A673 (cell line): Measurements from ENCODE around the gene HERC3. TPM values are rescaled to one million over a fixed set of nuclear protein-coding genes. Genes with fewer than 3 reads are reported as not detected.

Experiments
- BruUV-seq: library from RNA; stranded (reverse); fragments of 400-500 nt; replicated peaks from 2 replicates; lab custom pipeline; 2021; lab: Mats Ljungman, UMichigan
- CTCF ChIA-PET: fragments of 300-600 bp; sonication (Branson Sonifier 250); formaldehyde crosslinking; loops from one replicate; lab custom pipeline; 2022; ENCODE audit warnings: antibody characterized with exemption; lab: Charles Lee
- POLR2A ChIA-PET: fragments of 300-600 bp; sonication (Branson Sonifier 250); formaldehyde crosslinking; loops from one replicate; lab custom pipeline; 2022; ENCODE audit warnings: antibody characterized with exemption; ENCODE audit not compliant: low non-redundant PET; lab: Charles Lee
- DNase-seq: peaks from one replicate; pipeline ENCODE4 v3.0.0-alpha.2; 2015; ENCODE audit warnings: low spot score
- H3K27ac ChIP-seq: fragments of 200-600 bp; sonication (generic); 2 replicates; pipeline ENCODE4 v1.5.1; 2016; ENCODE audit warnings: mixed run types, low read depth, mild to moderate bottlenecking, mixed read lengths, antibody characterized with exemption, low read length; ENCODE audit not compliant: poor library complexity, severe bottlenecking
- H3K27me3 ChIP-seq: fragments of 200-600 bp; sonication (generic); replicated peaks from 2 replicates; pipeline ENCODE4 v1.6.1; 2017; ENCODE audit warnings: mixed run types, low read depth, mild to moderate bottlenecking, mixed read lengths, antibody characterized with exemption, low read length; ENCODE audit not compliant: insufficient read depth, poor library complexity
- H3K36me3 ChIP-seq: fragments of 200-600 bp; sonication (generic); 2 replicates; pipeline ENCODE4 v1.6.1; 2016; ENCODE audit warnings: mixed run types, mild to moderate bottlenecking, mixed read lengths, antibody characterized with exemption, low read length; ENCODE audit not compliant: insufficient read depth, poor library complexity, severe bottlenecking
- H3K4me1 ChIP-seq: fragments of 200-600 bp; sonication (generic); 2 replicates; pipeline ENCODE4 v1.6.1; 2017; ENCODE audit warnings: mixed run types, mild to moderate bottlenecking, mixed read lengths, antibody characterized with exemption, low read length; ENCODE audit not compliant: insufficient read depth, poor library complexity, severe bottlenecking
- H3K4me3 ChIP-seq: fragments of 200-600 bp; sonication (generic); 2 replicates; pipeline ENCODE4 v1.5.1; 2016; ENCODE audit warnings: low read depth, mixed run types, mild to moderate bottlenecking, mixed read lengths, low read length; ENCODE audit not compliant: poor library complexity, severe bottlenecking
- H3K9me3 ChIP-seq: fragments of 200-600 bp; sonication (generic); 2 replicates; pipeline ENCODE4 v1.6.1; 2016; ENCODE audit warnings: mixed run types, low read depth, mild to moderate bottlenecking, mixed read lengths, antibody characterized with exemption, low read length; ENCODE audit not compliant: poor library complexity, severe bottlenecking
- CTCF ChIP-seq: fragments of 300-800, 200-600 bp; sonication (generic); conservative IDR thresholded peaks from 2 replicates; pipeline ENCODE4 v1.5.1; 2017; ENCODE audit warnings: low read depth, mild to moderate bottlenecking, antibody characterized with exemption, low read length, moderate library complexity, mixed read lengths
- EZH2 ChIP-seq: fragments of 200-600 bp; sonication (generic); IDR thresholded peaks from 2 replicates; pipeline ENCODE4 v1.6.1; 2017; ENCODE audit warnings: borderline replicate concordance, low read depth, mild to moderate bottlenecking, mixed read lengths, antibody characterized with exemption, low read length; ENCODE audit not compliant: poor library complexity, severe bottlenecking
- intact Hi-C: fragments of 100-400 bp; cut with micrococcal nuclease; formaldehyde crosslinking; loops from one replicate; pipeline ENCODE4 v1.10.0; 2022; ENCODE audit not compliant: unreplicated experiment
- total RNA-seq: library from RNA; stranded (reverse); gene quantifications from 2 replicates; pipeline ENCODE4 v1.2.3, GENCODE V29; 2021

Gene HERC3
- total RNA-seq, 1 experiment from 2014 or later = 0.71 TPM

DNA sequence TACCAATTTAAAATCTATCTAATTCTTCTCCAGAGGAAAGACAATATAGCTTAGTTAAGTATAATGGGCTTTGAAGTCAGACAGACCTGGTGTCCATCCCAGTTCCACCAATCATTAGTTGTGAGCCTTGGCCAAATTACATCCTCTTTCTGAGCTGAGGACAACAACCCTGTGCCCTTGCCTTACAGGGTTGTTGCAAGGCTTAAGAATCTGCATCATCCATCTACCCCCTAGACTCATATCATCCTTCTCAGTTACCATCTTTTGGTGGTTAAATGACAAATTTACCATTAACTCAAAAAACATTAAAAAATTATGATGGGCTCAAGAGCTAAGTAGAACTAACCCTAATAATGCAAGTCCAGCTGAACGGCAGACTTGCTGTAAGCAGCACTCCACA is 53.7 kb downstream of the HERC3 start:
- no peak for TF ChIP-seq CTCF
- no peak for TF ChIP-seq EZH2
- H3K4me3 ChIP-seq = no peak overlapping the region
- H3K27ac ChIP-seq = no peak overlapping the region
- H3K36me3 ChIP-seq = no peaks in the 10 kb centered on the region
- POLR2A ChIA-PET = interaction anchor here (0.7 kb wide), 1 partner anchor 312 kb away, joined by 3 read pairs; no protein-coding TSS in a partner anchor
- no peaks in the 10 kb centered on the region for H3K4me1 ChIP-seq
- intact Hi-C loops = no loop called here
- no peak for DNase-seq
- BruUV-seq = no TSS peak
- H3K9me3 ChIP-seq = no peaks in the 10 kb centered on the region
- CTCF ChIA-PET = no interaction called here
- H3K27me3 ChIP-seq = no peaks in the 10 kb centered on the region

- Histone ChIP-seq H3K9me3 (no peaks in the 10 kb centered on the region), H3K36me3 (no peaks in the 10 kb centered on the region), H3K27ac (no peak overlapping the region), H3K27me3 (no peaks in the 10 kb centered on the region), H3K4me1 (no peaks in the 10 kb centered on the region), H3K4me3 (no peak overlapping the region)
- intact Hi-C loops = no loop called here
- BruUV-seq = no TSS peak
- CTCF ChIA-PET = no interaction called here
- no peak for TF ChIP-seq EZH2
- TF ChIP-seq CTCF = no peak
- POLR2A ChIA-PET = no interaction called here
- DNase-seq = no peak
Observed at GRCh38 chr4:88646528-88647280, 54.4 kb downstream of the HERC3 start.

- no peaks in the 10 kb centered on the region for H3K4me1 ChIP-seq
- H3K4me3 ChIP-seq = no peak overlapping the region
- DNase-seq = no peak
- H3K27me3 ChIP-seq = no peaks in the 10 kb centered on the region
- intact Hi-C loops = no loop called here
- H3K9me3 ChIP-seq = no peaks in the 10 kb centered on the region
- H3K36me3 ChIP-seq = no peaks in the 10 kb centered on the region
- H3K27ac ChIP-seq = no peak overlapping the region
- BruUV-seq = no TSS peak
- ChIA-PET POLR2A (no interaction called here), CTCF (no interaction called here)
- TF ChIP-seq EZH2 (no peak), CTCF (no peak)
Observed at GRCh38 chr4:88649716-88650115, 57.4 kb downstream of the HERC3 start.
